Keratinocyte (primary cell): ENCODE measurements around the gene LRRC73. TPM values are rescaled to one million over a fixed set of nuclear protein-coding genes. Genes with fewer than 3 reads are reported as not detected.

Source experiments
- DNase-seq: peaks from one replicate; pipeline ENCODE4 v3.0.0-alpha.2; 2011; ENCODE audit warnings: low read depth, missing footprints, low spot score
- FAIRE-seq: peaks from 2 replicates; lab custom pipeline; 2011; peaks lifted over from hg19 to GRCh38; lab: Jason Lieb, UNC
- H2AFZ ChIP-seq: 2 replicates; pipeline ENCODE4 v1.6.0; 2012; ENCODE audit warnings: low read length, control low read depth, inconsistent platforms; ENCODE audit not compliant: control insufficient read depth
- H3K27ac ChIP-seq: 2 replicates; pipeline ENCODE4 v1.5.1; 2011; ENCODE audit warnings: low read length; ENCODE audit not compliant: control insufficient read depth, insufficient read depth
- H3K27me3 ChIP-seq: 3 replicates; pipeline ENCODE4 v1.6.0; 2011; ENCODE audit warnings: low read length; ENCODE audit not compliant: control insufficient read depth, insufficient read depth; ENCODE audit errors: extremely low read depth
- H3K36me3 ChIP-seq, 2 experiments: 2 replicates in 1 of 2; 3 replicates in 1 of 2; pipeline ENCODE4 v1.5.1; 2011; ENCODE audit warnings: low read length in 2 of 2, mild to moderate bottlenecking in 1 of 2; ENCODE audit not compliant: control insufficient read depth in 2 of 2, insufficient read depth in 2 of 2; ENCODE audit errors: extremely low read depth in 1 of 2
- H3K4me1 ChIP-seq: 3 replicates; pipeline ENCODE4 v1.5.1; 2011; ENCODE audit warnings: low read length; ENCODE audit not compliant: control insufficient read depth, insufficient read depth; ENCODE audit errors: extremely low read depth
- H3K4me2 ChIP-seq: 3 replicates; pipeline ENCODE4 v1.6.0; 2011; ENCODE audit warnings: low read depth, low read length; ENCODE audit not compliant: control insufficient read depth, insufficient read depth; ENCODE audit errors: extremely low read depth
- H3K4me3 ChIP-seq, 3 experiments: fragments of 200-600 bp in 1 of 3; sonication (generic) in 1 of 3; 2 replicates in 2 of 3; 3 replicates in 1 of 3; pipeline ENCODE4 v1.5.1; 2011 to 2016; ENCODE audit warnings: low read length in 3 of 3, mild to moderate bottlenecking in 3 of 3, control low read depth in 2 of 3, inconsistent platforms in 1 of 3, low read depth in 1 of 3, mixed read lengths in 1 of 3, mixed run types in 1 of 3, moderate library complexity in 1 of 3; ENCODE audit not compliant: control insufficient read depth in 2 of 3, insufficient read depth in 2 of 3; ENCODE audit errors: extremely low read depth in 1 of 3
- H3K79me2 ChIP-seq: 2 replicates; pipeline ENCODE4 v1.6.0; 2012; ENCODE audit warnings: low read length; ENCODE audit not compliant: control insufficient read depth, insufficient read depth
- H3K9ac ChIP-seq: 3 replicates; pipeline ENCODE4 v1.6.0; 2011; ENCODE audit warnings: low read length; ENCODE audit not compliant: control insufficient read depth, insufficient read depth; ENCODE audit errors: extremely low read depth
- H3K9me1 ChIP-seq: 3 replicates; pipeline ENCODE4 v1.6.0; 2011; ENCODE audit warnings: low read length; ENCODE audit not compliant: control insufficient read depth, insufficient read depth; ENCODE audit errors: extremely low read depth
- H3K9me3 ChIP-seq: 2 replicates; pipeline ENCODE4 v1.5.1; 2012; ENCODE audit warnings: low read depth, low read length; ENCODE audit not compliant: control insufficient read depth
- H4K20me1 ChIP-seq: 3 replicates; pipeline ENCODE4 v1.6.0; 2011; ENCODE audit warnings: low read length; ENCODE audit not compliant: control insufficient read depth, insufficient read depth; ENCODE audit errors: extremely low read depth
- CTCF ChIP-seq, 3 experiments: IDR thresholded peaks in 1 of 3; conservative IDR thresholded peaks in 1 of 3; optimal IDR thresholded peaks in 1 of 3; 2 replicates in 2 of 3; 3 replicates in 1 of 3; pipeline versions ENCODE3 to v1.5.1; 2011; ENCODE audit warnings: low read length in 3 of 3, mild to moderate bottlenecking in 3 of 3, moderate library complexity in 2 of 3, control low read depth in 1 of 3, inconsistent platforms in 1 of 3; ENCODE audit not compliant: insufficient read depth in 2 of 3; ENCODE audit errors: extremely low read depth in 1 of 3
- EZH2 ChIP-seq: IDR thresholded peaks from one replicate; pipeline ENCODE4 v1.6.1; 2012; ENCODE audit warnings: inconsistent platforms, mild to moderate bottlenecking, low read length, moderate library complexity
- dilution Hi-C: fragments of 300-500 bp; cut with MboI; formaldehyde crosslinking; loops from one replicate; pipeline ENCODE4 v1.7.0; 2020; ENCODE audit warnings: low sequenced_read_pairs; ENCODE audit not compliant: extremely low pct_ligation_motif_present
- polyA plus RNA-seq, 5 experiments: library from polyadenylated mRNA; depleted of rRNA in 3 of 5; stranded (reverse) in 3 of 5; stranded (forward) in 1 of 5; unstranded in 1 of 5; fragments of >200 nt; gene quantifications; 1 replicate in 1 of 5; 2 replicates in 3 of 5; 3 replicates in 1 of 5; pipeline versions ENCODE4 v1.2.1 to v1.2.3, GENCODE V29; 2011 to 2012; ENCODE audit warnings: missing spikeins in 2 of 5, low read depth in 1 of 5, low replicate concordance in 1 of 5

Gene LRRC73
- polyA plus RNA-seq, 1 donor (not counting 4 experiments of a cell fraction or from before 2014, with no cell fraction given), result 0.16 TPM

- TF ChIP-seq EZH2 (no peak), CTCF (optimal IDR thresholded peaks at IDR 0.05 in 1 of 3, IDR thresholded peaks at IDR 0.05 in 1 of 3, conservative IDR thresholded peaks at IDR 0.05 in 1 of 3; ENCODE audit: extremely low read depth in 1 of 3, insufficient read depth in 2 of 3, low read length in 3 of 3) (no peak)
These were observed 12.5 kb downstream of the LRRC73 start for GRCh38 chr6:43497689-43498088.

GRCh38 chr6:43497129-43497396 is 13.1 kb downstream of the LRRC73 start:
- peaks cover 52% of the 10 kb centered on the region for H3K4me1 ChIP-seq
- FAIRE-seq, result no peak
- H3K4me2 ChIP-seq, result peak overlapping the region; percentile 57
- no peaks in the 10 kb centered on the region for H3K9me3 ChIP-seq
- no peak overlapping the region for H2AFZ ChIP-seq
- TF ChIP-seq CTCF (optimal IDR thresholded peaks at IDR 0.05 in 1 of 3, IDR thresholded peaks at IDR 0.05 in 1 of 3, conservative IDR thresholded peaks at IDR 0.05 in 1 of 3; ENCODE audit: extremely low read depth in 1 of 3, insufficient read depth in 2 of 3, low read length in 3 of 3), result no peak
- H4K20me1 ChIP-seq, result no peaks in the 10 kb centered on the region
- no peak for DNase-seq
- dilution Hi-C loops, result no loop called here
- peaks cover 24 to 50% of the 10 kb centered on the region in 2 experiments for H3K36me3 ChIP-seq
- peaks cover 4% of the 10 kb centered on the region for H3K79me2 ChIP-seq
- H3K27me3 ChIP-seq, result no peaks in the 10 kb centered on the region
- peak overlapping the region in 1 of 3 experiments; percentile 47 for H3K4me3 ChIP-seq
- H3K9ac ChIP-seq, result peak overlapping the region; percentile 43
- H3K9me1 ChIP-seq, result no peaks in the 10 kb centered on the region
- peak overlapping the region; percentile 79 for H3K27ac ChIP-seq

More at GRCh38 chr6:43497689-43498088, 12.5 kb downstream of the LRRC73 start:
- Histone ChIP-seq H3K9ac (no peak overlapping the region), H3K4me3 (no peak overlapping the region), H3K9me1 (no peaks in the 10 kb centered on the region), H4K20me1 (no peaks in the 10 kb centered on the region), H3K27ac (no peak overlapping the region), H3K79me2 (peaks cover 2% of the 10 kb centered on the region), H3K36me3 (peaks cover 30 to 56% of the 10 kb centered on the region in 2 experiments), H3K4me1 (peaks cover 46% of the 10 kb centered on the region), H3K4me2 (no peak overlapping the region), H3K9me3 (no peaks in the 10 kb centered on the region), H2AFZ (no peak overlapping the region), H3K27me3 (no peaks in the 10 kb centered on the region)
- dilution Hi-C loops, result no loop called here
- no peak for FAIRE-seq
- no peak for DNase-seq
